HG02588 (cell line): ENCODE measurements around the gene VAMP5.
"Not testable (repeated sequence)": the region's sequence is repeated elsewhere in the genome, so short reads cannot be mapped to it uniquely, and the experiment has no call there.

Experiments used
- ATAC-seq: cut with Tn5 transposase; IDR thresholded peaks from one replicate; pipeline ENCODE4 v1.9.1; 2021; ENCODE audit warnings: mild to moderate bottlenecking, moderate library complexity; ENCODE audit not compliant: unreplicated experiment

Gene VAMP5

DNA sequence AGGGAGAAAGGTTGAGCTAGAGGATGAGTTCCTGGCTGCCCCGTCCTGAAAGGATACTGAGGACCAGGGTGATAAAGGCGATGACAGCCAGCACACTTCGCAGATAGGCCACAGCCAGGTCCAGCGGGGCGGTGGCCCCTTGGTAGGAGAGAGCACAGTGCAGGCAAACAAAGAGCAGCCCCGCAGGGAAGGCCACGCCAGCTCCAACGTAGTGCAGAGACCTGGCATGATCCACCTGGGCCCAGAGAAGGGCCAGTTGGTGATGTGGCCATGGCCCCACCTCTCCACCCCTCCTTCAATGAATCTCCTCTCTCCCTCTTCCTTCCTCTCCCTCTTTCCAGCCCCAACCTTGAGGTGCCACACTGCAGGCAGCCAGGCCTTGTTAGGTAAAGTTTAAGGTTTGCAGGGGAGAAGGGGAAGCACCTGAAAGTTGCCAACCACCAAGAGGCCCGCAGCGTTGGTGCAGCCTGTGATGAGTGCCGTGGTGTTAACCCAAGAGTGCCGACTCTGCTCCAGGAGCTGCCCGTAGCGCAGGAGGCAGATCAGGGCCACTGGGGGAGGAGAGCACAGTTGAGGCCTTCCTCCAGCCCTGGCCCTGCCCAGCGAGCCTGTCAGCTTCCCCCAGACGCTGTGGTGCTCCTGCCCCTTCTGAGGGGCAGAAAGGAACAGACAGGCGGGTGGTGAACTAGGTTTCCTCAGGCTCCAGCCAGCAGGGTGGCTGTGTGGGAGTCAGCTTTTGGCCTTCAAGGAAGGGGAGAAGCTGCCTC, 15.4 kb downstream of the VAMP5 start:
- no peak for ATAC-seq

DNA sequence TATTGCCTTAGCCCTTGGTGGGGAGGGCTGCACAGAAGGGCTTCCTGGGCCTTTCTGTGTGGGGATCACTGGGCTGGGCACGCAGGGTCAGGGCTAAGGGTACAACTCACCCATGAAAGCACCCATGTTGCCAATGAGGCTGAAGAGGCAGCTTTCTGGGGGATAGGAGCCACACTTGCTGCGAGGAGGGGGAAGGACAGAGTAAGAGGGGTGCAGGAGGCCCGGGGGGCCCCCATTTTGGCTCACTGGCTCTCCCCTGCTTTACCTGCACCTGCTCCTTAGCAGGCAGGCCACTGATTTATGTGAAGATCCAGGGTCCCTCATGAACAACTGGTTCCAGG, 16.0 kb downstream of the VAMP5 start:
- ATAC-seq: no peak

DNA sequence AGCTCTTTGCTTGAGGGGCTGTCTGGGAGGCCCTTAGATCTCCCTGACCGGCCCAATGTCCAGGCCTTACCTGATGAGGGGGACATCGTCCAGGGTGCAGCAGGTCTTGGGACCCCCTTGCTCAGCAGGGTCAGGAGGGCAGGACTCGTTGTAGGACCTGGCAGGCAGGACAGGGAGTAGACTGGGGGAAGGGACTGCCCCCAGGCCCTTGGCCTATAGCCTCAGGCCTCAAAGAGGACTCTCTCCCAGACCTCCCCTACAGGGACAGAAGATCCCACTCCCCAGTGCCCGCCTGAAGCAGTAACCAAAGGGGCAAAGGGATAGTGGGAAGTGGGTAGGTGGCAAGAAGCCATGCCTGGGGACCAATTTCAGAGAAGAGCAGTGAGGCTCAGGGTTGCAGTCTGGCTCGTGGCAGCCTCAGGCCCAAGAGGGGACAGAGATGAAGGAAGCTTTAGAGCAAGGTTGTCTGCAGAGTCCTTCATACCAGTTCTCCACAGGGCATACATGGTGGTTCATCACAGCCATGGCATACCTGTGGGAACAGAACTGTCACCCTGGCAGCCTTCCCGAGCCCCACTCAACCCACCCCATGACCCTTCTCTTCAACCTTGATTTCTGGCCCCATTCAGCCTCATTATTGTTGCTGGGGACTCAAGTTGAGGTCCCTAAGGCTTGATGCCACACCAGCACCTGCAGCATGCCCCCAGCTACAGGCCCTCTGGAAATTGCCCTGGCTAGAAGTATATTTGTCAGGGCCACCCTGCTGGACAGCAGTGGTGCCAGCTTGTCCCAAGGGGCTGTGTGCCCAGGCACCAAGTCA, 16.9 kb downstream of the VAMP5 start:
- ATAC-seq: no peak

DNA sequence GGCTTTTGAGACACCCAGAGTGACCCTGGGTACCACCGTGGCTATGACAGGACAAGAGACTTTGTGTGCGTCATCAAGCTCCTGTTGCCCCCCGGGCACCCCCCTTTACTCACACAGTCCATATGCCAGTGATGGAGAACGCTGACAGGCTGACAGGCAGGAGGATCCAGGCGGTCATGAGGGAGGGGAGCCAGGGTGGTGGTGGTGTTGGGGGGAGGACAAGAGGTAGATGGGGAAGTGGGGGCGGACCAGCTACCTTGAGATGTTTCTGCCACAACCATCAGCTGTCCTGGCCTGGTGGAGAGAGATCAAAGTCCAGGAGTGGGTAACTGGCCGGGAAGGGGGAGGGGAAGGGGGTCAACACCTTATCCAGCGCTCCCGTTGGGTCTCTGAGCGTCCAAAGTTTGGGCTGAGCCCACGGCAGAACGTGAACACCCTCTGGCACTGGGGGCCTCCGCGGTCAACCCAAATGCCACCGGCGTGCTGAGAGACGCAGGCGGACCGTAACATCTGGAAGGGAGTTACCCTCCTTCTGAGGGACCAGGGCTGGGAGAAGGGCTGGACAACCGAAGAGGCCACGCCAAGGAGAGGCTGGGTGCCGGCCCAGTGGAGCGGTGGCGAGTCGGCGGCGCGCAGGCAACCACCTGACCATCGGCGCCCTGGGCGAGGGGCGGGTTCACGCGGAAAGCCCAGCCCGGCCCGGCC, 17.7 kb downstream of the VAMP5 start:
- peak; percentile 44 for ATAC-seq

DNA sequence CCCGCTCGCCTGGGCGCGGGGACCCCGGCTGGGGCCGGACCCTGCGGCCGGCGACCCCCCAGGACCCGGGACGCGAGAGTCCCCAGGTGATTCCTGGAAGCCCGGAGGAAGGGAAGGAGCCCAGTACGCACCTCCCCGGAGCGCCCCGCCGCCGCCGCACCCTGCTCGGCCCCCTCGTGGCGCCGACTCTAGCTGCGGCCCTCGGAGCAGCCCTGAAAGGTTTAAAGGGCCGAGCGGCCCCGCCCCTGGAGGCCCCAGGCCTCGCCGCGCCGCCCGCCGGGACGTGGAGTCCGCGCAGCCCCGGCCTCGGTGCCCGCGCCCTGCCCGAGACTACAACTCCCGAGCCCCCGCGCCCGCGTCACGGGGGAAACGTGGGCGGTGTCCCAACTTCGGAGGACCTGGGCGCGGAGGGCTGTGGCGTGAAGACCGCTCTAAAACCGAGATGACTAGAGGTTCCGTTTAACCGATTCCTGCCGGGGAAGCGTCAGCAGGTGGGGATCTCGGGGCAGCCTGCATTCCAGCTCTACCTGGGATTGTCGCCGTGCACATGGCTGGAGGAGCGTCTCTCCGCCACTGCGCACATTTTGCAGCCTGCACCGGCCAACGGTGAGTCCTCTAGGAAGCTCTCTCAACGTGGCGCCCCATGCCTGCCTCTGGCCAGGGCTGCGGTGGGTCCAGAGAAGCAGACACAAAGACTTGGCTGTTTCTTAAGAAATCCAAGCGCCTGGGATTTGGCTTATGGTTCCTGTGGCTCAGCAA, 18.4 kb downstream of the VAMP5 start, which contains the start of gene TMEM150A:
TSS of gene TMEM150A (minus strand) at position 223 of the 759 bp plus-strand sequence. CDS start 750 bp downstream, outside the sequence.
- ATAC-seq: peak; percentile 95

DNA sequence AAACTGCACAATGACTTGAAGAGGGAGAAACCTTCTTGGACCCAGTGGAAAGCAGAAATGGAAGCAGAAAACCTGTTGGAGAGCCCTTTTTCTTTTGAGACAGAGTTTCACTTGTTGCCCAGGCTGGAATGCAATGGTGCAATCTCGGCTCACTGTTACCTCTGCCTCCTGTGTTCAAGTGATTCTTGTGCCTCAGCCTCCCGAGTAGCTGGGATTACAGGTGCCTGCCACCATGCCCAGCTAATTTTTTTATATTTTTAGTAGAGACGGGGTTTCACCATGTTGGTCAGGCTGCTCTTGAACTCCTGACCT, 19.9 kb downstream of the VAMP5 start:
- ATAC-seq: not testable (repeated sequence)

DNA sequence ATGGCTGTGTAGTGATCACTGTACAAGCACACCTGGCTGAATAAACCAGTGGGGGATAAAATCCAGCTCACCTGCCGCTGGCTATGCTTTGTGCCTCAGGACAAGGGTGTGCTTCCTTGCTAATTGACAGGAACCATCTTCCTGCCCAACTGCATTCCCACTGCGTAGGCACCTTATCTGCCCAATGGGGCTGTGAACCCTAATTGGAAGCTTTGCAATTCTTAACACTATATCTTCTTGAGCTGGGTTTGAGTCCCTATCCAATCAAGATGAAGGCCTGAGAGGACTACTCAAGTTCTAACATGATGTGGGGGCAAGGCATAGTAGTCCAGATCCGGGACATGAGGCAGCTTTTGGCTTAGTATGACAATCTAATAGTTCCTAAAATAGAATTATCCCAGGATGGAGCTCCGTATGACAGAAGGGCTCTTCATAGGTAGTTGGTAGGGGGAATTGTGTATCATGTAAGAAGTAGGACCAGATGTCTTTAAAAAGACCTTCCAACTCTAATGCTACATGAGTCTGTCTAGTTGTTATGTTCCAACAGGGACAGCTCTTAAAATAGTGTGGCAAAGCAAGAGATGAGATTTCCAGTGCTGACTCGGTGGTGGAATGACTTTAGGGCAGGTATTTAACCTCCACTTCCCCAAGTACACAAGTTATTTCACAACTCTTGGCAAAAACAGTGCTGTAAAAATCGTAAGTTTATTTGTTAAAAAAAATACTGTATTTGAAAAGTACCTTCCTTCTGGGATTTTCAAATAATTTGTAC, 20.5 kb downstream of the VAMP5 start:
- no peak for ATAC-seq

DNA sequence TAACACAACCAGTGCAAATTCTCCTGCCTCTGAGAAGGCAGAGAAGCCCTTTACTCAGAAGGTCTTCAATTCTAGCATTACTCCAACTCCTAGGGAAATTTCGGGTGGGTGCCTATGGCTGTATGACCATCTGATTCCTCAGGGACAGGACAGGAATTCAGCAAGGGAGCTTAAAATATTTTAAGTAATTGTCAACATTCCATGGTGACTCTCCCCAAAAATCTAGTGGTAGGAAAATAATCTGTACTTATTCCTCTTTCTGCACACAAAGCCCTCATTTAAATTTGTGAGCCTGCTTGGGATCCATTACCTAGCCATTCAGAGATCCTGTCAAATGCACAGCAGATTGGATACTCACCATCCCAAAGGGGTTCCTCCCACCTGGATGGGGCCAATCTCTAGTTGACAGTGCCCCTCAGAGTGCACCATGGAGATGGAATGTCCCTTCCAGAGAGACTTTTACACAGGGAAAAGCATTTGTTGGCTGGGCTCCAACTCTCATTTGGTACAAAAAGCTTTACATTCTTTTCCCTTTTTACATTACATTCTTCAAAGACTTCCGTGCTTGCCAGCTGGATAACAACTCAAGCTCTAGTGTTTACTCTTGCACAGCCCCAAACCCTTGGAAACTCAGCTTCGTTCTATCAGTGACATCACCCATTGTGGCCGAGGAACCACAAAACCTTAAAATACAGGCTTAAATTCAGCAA, 21.3 kb downstream of the VAMP5 start:
- ATAC-seq: no peak

GRCh38 chr2:85606116-85606455, 21.9 kb downstream of the VAMP5 start:
- ATAC-seq: no peak

DNA sequence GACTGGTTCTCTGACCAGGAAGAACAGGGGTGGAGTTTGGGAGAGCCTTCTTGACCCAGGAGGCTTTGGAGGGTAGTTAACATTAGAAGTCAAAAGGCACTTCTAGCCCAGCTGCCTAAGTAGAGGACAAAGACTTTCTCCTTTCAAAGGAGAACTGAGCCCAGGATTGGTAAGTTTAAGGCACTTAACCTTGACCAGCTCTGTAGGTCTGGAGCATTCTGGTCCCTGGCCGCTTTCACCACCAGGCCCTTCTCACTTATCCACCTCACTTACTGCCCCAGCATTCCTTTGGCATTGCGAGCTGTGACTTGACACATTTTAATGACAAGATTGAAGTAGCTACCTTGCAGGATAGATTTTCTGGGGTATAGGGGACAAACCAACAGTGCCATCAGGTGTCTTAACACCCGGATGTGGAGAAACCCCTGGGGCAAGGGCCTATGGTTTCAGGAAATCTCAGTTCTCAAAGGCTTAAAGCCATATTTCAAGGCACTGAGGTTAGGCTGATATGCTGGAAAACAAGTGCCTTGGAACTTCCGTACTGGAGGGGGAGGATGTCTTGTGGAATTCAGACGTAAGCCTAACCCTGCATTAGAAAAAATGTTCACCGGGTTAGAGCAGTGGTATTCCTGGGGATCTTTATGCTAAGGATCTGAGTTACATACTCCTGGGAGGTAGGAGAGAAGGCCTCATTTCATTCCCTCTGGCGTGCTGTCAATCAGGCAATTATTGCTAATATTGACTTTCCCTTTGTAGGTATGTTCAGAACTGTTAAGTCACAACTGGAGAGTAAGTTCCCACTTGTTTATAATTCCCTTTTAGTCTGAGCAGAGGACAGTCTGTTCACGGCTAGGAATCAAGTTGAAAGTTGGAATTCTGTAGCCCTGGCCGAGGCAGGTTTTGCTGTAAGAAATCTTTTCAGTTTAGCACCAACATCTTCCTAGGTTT, 23.3 kb downstream of the VAMP5 start:
- ATAC-seq: no peak

DNA sequence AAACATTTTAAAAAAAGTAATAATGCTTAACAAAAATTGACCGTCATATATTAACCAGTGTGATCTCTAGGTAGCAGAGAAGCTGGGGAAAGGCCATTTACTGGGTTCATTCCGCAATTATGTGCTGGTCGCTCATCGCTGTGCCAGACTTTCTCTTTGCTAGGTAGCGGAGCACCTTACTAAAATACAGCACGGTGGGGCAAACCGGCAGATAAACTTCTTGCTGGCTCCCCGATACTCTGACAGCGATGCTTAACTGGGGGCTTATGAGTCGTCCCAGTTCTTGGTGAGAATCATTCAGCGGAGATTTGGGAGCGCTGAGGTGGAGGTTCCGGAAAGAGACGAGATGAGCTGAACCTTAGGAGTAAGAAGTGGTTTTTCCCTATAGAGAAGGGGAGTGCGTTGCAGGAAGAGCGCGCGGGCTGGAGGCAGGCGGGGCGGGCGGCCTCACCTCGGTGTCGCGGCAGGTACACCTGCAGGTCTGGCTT, 27.0 kb downstream of the VAMP5 start:
- no peak for ATAC-seq

DNA sequence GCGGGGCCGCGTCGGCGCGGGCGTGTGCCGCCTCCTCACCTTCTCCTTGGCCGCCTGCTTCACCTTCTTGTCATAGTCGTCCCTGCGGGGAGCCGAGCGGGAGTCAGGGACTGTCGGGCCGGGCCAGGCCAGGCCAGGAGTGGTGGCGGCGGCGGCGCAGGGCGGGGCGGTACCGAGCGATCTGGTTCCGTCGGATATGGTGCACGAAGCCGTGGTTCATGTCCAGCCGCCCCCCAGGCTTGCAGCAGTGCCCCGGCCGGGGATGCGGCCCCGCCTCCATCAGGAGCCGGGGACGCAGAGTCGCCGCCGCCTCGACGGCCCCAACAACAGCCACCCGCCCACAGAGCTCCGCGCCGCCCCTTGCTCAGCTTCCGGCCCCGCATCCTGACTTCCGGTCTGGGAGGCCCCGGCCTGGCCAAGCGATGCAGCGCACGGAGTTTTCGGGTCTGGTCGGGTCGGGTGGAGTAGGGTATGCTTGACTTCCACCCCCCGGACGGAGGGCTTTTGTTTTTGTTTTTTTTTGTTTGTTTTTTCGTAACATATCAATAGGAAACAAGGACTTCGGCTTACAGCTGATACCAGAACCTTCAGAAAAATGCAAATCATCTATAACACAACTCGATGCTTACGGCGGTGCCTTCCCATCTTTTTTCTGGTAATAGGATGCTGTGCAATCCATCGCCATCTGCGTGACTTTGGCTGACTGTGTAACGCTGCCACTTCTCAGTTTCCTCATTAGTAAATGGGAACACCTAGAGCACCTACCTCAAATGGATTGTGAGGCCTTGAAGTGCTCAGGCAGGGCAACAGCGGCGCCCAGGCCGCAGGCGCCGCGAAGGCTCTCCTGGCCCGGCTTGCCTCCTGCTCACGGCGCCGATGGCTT, 27.7 kb downstream of the VAMP5 start, which contains the start of gene C2orf68:
TSS of gene C2orf68 (minus strand) at position 362 of the 883 bp plus-strand sequence. CDS start at position 280, 82 bp downstream.
- ATAC-seq: peak; percentile 75

DNA sequence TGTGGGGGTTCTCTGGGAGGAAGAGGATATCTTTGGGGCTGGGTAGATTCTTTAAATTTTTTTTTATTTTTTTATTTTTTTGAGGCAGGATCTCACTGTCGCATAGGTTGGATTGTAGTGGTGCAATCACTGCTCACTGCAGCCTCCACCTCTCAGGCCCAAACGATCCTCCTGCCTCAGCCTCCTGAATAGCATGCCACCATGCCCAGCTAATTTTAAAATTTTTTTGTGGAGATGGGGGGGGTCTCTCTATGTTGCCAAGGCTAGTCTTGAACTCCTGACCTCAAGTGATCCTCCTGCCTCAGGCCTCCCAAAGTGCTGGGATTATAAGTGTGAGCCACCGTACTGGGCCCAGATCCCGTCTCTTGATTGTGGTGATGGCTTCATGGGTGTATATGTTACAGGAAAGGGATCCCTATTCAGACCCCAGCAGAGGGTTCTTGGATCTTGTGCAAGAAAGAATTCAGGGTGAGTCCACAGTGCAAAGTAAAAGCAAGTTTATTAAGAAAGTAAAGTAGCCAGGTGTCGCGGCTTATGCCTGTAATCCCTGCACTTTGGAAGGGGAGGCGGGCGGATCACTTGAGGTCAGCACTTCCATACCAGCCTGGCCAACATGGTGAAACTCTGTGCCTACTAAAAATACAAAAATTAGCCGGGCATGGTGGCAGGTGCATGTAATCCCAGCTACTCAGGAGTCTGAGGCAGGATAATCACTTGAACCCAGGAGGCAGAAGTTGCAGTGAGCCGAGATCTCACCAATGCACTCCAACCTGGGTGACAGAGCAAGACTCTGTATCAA, 29.7 kb downstream of the VAMP5 start:
- ATAC-seq: no peak

DNA sequence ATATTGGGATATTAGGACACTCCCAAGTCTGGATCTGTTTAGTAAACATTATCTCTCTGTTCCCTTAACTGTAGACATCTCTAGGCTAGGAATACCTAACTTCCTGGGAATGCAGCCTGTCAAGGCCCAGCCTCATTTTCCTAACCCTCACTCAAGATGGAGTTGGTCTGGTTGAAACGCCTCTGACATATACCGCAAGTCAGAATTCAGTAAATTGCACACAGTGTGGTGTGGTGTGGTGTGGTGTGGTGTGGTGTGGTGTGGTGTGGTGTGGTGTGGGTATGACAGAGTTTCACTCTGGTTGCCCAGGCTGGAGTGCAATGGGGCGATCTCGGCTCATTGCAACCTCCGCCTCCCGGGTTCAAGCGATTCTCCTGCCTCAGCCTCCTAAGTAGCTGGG, 30.5 kb downstream of the VAMP5 start:
- ATAC-seq: not testable (repeated sequence)

DNA sequence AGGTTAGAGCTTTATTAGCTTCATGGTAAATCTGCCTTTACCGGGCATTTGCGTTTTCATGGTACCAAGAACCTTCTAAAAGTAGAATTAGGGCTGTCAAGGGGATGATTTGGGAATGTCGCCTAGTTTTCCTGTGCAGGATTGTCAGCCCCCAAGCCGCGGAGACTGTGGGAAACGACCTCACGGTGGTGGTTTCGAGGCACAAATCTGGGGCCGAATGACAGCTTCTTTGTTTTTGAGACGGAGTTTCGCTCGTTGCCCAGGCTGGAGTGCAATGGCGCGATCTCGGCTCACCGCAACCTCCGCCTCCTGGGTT, 31.1 kb downstream of the VAMP5 start:
- ATAC-seq: no peak

DNA sequence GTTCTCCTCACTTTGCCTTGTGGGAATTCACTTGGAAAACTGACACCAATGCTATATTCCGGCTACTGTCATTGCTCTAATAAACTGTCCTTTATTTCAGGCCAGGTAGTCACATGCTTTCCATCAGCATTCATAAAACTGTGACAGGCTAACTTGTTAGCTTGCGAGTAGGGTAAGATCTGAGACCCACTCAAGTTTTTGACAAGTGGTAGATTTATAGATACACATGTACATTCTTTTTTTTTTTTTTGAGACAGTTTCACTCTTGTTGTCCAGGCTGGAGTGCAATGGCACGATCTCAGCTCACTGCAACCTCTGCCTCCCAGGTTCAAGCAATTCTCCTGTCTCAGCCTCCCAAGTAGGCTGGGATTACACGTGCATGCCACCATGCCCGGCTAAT, 33.5 kb downstream of the VAMP5 start:
- ATAC-seq: not testable (repeated sequence)

- no peak for ATAC-seq
Observed at GRCh38 chr2:85619617-85620016, 35.4 kb downstream of the VAMP5 start.
